Activated CD4-positive, alpha-beta T cell treated with anti-CD3 and anti-CD28 coated beads for 36 hours (primary cell): Measurements from ENCODE around the gene TPRG1. TPM values are rescaled to one million over a fixed set of nuclear protein-coding genes. Genes with fewer than 3 reads are reported as not detected.

Experiments used
- ATAC-seq: fragments of 200-7000 bp; cut with Tn5 transposase; one replicate; pipeline ENCODE4 v1.10.0; 2021; ENCODE audit warnings: mild to moderate bottlenecking, moderate library complexity
- CTCF ChIA-PET: fragments of 350-600 bp; sonication (Branson Sonifier 250); formaldehyde crosslinking; loops from one replicate; lab custom pipeline; 2021; ENCODE audit warnings: antibody characterized with exemption; lab: Charles Lee
- POLR2A ChIA-PET: fragments of 350-600 bp; sonication (Branson Sonifier 250); formaldehyde crosslinking; loops from one replicate; lab custom pipeline; 2021; ENCODE audit warnings: antibody characterized with exemption, inconsistent platforms; lab: Charles Lee
- DNase-seq: peaks from one replicate; pipeline ENCODE4 v3.0.0-alpha.2; 2020
- H3K27ac Mint-ChIP-seq: one replicate; pipeline ENCODE4 v1.8.0; 2021; ENCODE audit warnings: mixed read lengths
- H3K27me3 Mint-ChIP-seq: one replicate; pipeline ENCODE4 v1.8.0; 2021; ENCODE audit warnings: mixed read lengths
- H3K36me3 Mint-ChIP-seq: one replicate; pipeline ENCODE4 v1.8.0; 2021; ENCODE audit warnings: low read depth, mixed read lengths
- H3K4me1 Mint-ChIP-seq: one replicate; pipeline ENCODE4 v1.8.0; 2021; ENCODE audit warnings: mixed read lengths
- H3K4me3 Mint-ChIP-seq: one replicate; pipeline ENCODE4 v1.8.0; 2021; ENCODE audit warnings: mild to moderate bottlenecking, moderate library complexity, mixed read lengths
- H3K9me3 Mint-ChIP-seq: one replicate; pipeline ENCODE4 v1.8.0; 2021; ENCODE audit warnings: low read depth, mixed read lengths
- intact Hi-C, 2 experiments: fragments of 100-400 bp; cut with DNase I in 1 of 2; cut with micrococcal nuclease in 1 of 2; formaldehyde crosslinking; loops; one replicate each; pipeline versions ENCODE4 v1.14.2 to v1.15.1; 2022 to 2024; cut with DNase I, micrococcal nuclease
- total RNA-seq, 2 experiments: library from RNA; stranded (reverse); gene quantifications; one replicate each; pipeline ENCODE4 v1.2.3, GENCODE V29; 2021

TPRG1 gene
- total RNA-seq, 2 experiments from 2014 or later: 11.6 to 11.9 TPM

- no peaks in the 10 kb centered on the region for H3K4me1 Mint-ChIP-seq
- no peak overlapping the region for H3K4me3 Mint-ChIP-seq
- ATAC-seq: no peak
- CTCF ChIA-PET: interaction anchor here (0.7 to 2.1 kb wide), 4 partner anchors 9 to 236 kb away, joined by 3 to 9 read pairs (median 4); no protein-coding TSS in a partner anchor
- no peak overlapping the region for H3K27ac Mint-ChIP-seq
- POLR2A ChIA-PET: no interaction called here
- DNase-seq: no peak
- H3K27me3 Mint-ChIP-seq: no peaks in the 10 kb centered on the region
- no peaks in the 10 kb centered on the region for H3K9me3 Mint-ChIP-seq
- H3K36me3 Mint-ChIP-seq: no peaks in the 10 kb centered on the region
- intact Hi-C loops: no loop called here
These were observed 197.9 kb downstream of the TPRG1 start for GRCh38 chr3:189369636-189370035.

- Mint-ChIP-seq H3K4me3 (no peak overlapping the region), H3K4me1 (no peaks in the 10 kb centered on the region), H3K9me3 (no peaks in the 10 kb centered on the region), H3K36me3 (no peaks in the 10 kb centered on the region), H3K27me3 (no peaks in the 10 kb centered on the region), H3K27ac (no peak overlapping the region)
- DNase-seq (no peak), ATAC-seq (no peak)
- intact Hi-C loops: no loop called here
- CTCF ChIA-PET: no interaction called here
- POLR2A ChIA-PET: no interaction called here
These were observed 200.5 kb downstream of the TPRG1 start for GRCh38 chr3:189372243-189372642.
